Mucosa of gallbladder (tissue), 1 donor: ENCODE results near the gene MMP24. TPM values are rescaled to one million over a fixed set of nuclear protein-coding genes. Genes with fewer than 3 reads are reported as not detected.
"Not testable (repeated sequence)": the region's sequence is repeated elsewhere in the genome, so short reads cannot be mapped to it uniquely, and the experiment has no call there.

ENCODE experiments used
- DNase-seq: peaks from one replicate; pipeline ENCODE4 v3.0.0-alpha.2; 2020; ENCODE audit warnings: low spot score
- total RNA-seq: library from RNA; stranded (reverse); gene quantifications from one replicate; pipeline ENCODE4 v1.2.1, GENCODE V29; 2021
- donor health status: DM: no; HTN: no; CAD: no.

MMP24 gene
- total RNA-seq, 1 donor from 2014 or later: 1.6 TPM

GRCh38 chr20:35257175-35257909 lies 30.9 kb downstream of the MMP24 start:
- no peak for DNase-seq

- DNase-seq: no peak
Observed at GRCh38 chr20:35260426-35260825, 33.9 kb downstream of the MMP24 start.

- not testable (repeated sequence) for DNase-seq
Observed at GRCh38 chr20:35262321-35262720, 35.8 kb downstream of the MMP24 start.

GRCh38 chr20:35262731-35263531 lies 36.4 kb downstream of the MMP24 start:
- peak; percentile 74 for DNase-seq

- peak; percentile 67 for DNase-seq
Observed at GRCh38 chr20:35263532-35264341, 37.2 kb downstream of the MMP24 start.

GRCh38 chr20:35264755-35265154 lies 38.3 kb downstream of the MMP24 start:
- DNase-seq: no peak

GRCh38 chr20:35267092-35267491 lies 40.6 kb downstream of the MMP24 start:
- no peak for DNase-seq

GRCh38 chr20:35269055-35269781 lies 42.7 kb downstream of the MMP24 start:
- DNase-seq: peak; percentile 56

- DNase-seq: no peak
Observed at GRCh38 chr20:35270021-35270902, 43.8 kb downstream of the MMP24 start.

- no peak for DNase-seq
Observed at GRCh38 chr20:35271073-35271882, 44.8 kb downstream of the MMP24 start.

GRCh38 chr20:35271904-35272303 lies 45.4 kb downstream of the MMP24 start:
- no peak for DNase-seq

GRCh38 chr20:35273449-35274171 lies 47.1 kb downstream of the MMP24 start:
- DNase-seq: no peak

GRCh38 chr20:35274172-35275092 lies 47.9 kb downstream of the MMP24 start:
- no peak for DNase-seq

GRCh38 chr20:35275741-35276251 lies 49.3 kb downstream of the MMP24 start:
- no peak for DNase-seq

- no peak for DNase-seq
Observed at GRCh38 chr20:35276408-35276807, 49.9 kb downstream of the MMP24 start.

- DNase-seq: no peak
Observed at GRCh38 chr20:35277127-35277526, 50.6 kb downstream of the MMP24 start.

- DNase-seq: peak; percentile 89
Observed at GRCh38 chr20:35277531-35278395, 51.3 kb downstream of the MMP24 start, which contains the start of gene MMP24OS. TSS of gene MMP24OS (minus strand) at chr20:35278122. CDS start at chr20:35277929, 193 bp downstream.
